Neutrophil (primary cell): ENCODE measurements around the gene LNX1.
"Not testable (repeated sequence)": the region's sequence is repeated elsewhere in the genome, so short reads cannot be mapped to it uniquely, and the experiment has no call there.

Experiments used
- H3K27ac ChIP-seq: fragments of 200-600 bp; sonication (generic); 2 replicates; pipeline ENCODE4 v1.5.1; 2016; ENCODE audit warnings: mild to moderate bottlenecking, moderate library complexity
- H3K27me3 ChIP-seq: fragments of 200-600 bp; sonication (generic); 2 replicates; pipeline ENCODE4 v1.6.0; 2016; ENCODE audit warnings: mild to moderate bottlenecking
- H3K36me3 ChIP-seq: fragments of 200-600 bp; sonication (generic); 2 replicates; pipeline ENCODE4 v1.5.1; 2017
- H3K4me1 ChIP-seq, 2 experiments: fragments of 200-600 bp in 1 of 2; sonication (generic) in 1 of 2; 1 replicate in 1 of 2; 2 replicates in 1 of 2; pipeline versions ENCODE4 v1.5.1 to v1.6.1; 2013 to 2016; ENCODE audit warnings: low read depth in 1 of 2, low read length in 1 of 2, mild to moderate bottlenecking in 1 of 2, moderate library complexity in 1 of 2; ENCODE audit not compliant: control insufficient read depth in 1 of 2, insufficient read depth in 1 of 2
- H3K4me3 ChIP-seq, 2 experiments: fragments of 200-600 bp in 1 of 2; sonication (generic) in 1 of 2; 1 replicate in 1 of 2; 2 replicates in 1 of 2; pipeline ENCODE4 v1.5.1; 2013 to 2016; ENCODE audit warnings: low read depth in 1 of 2, low read length in 1 of 2, mild to moderate bottlenecking in 1 of 2, moderate library complexity in 1 of 2
- H3K9me3 ChIP-seq: fragments of 200-600 bp; sonication (generic); 2 replicates; pipeline ENCODE4 v1.5.1; 2016
- CTCF ChIP-seq: fragments of 200-600 bp; sonication (generic); IDR thresholded peaks from 2 replicates; pipeline ENCODE4 v1.5.1; 2016; ENCODE audit warnings: antibody characterized with exemption

LNX1 gene

DNA sequence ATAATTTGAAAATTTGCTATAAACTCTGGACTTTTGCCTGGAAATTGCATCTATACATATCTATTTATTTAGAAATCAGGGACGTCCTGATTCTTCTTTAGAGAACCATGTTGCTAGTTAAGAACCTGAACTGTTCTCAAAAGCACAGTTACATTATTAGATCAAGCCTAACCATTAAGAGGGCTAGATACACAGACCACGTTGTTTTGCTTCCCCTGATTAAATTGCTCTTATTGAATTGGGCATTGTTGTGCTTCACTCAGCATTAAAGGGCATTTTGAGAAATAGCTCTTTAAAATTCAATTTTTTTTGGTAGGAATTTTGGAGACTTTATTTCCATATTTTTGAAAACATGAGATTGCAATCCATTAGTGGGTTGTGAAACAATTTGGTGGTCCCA lies 169.5 kb downstream of the LNX1 start:
- Histone ChIP-seq H3K27me3 (no peaks in the 10 kb centered on the region), H3K4me1 (no peaks in the 10 kb centered on the region), H3K4me3 (no peak overlapping the region), H3K27ac (no peak overlapping the region), H3K9me3 (no peaks in the 10 kb centered on the region), H3K36me3 (peaks cover 15% of the 10 kb centered on the region)
- no peak for TF ChIP-seq CTCF

DNA sequence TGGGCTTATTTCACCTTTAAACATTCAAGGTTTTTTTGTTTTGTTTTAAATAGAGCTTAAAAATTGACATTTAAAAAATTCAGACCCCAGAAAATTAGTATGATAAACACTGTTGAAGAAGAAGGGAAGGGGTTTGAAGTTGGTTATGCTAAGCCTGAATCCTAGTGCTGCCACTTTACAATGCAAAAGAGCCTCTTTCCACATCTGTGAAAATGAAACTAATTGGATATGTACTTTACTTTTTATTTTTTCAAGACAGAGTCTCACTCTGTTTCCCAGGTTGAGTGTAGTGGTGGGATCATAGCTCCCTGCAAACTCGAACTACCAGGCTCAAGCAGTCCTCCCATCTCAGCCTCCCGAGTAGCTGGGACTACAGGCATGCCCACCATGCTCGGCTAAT lies 172.1 kb downstream of the LNX1 start:
- Histone ChIP-seq H3K27ac (no peak overlapping the region), H3K36me3 (peaks cover 8% of the 10 kb centered on the region), H3K4me1 (no peaks in the 10 kb centered on the region), H3K27me3 (no peaks in the 10 kb centered on the region), H3K4me3 (no peak overlapping the region), H3K9me3 (no peaks in the 10 kb centered on the region)
- TF ChIP-seq CTCF, result no peak

DNA sequence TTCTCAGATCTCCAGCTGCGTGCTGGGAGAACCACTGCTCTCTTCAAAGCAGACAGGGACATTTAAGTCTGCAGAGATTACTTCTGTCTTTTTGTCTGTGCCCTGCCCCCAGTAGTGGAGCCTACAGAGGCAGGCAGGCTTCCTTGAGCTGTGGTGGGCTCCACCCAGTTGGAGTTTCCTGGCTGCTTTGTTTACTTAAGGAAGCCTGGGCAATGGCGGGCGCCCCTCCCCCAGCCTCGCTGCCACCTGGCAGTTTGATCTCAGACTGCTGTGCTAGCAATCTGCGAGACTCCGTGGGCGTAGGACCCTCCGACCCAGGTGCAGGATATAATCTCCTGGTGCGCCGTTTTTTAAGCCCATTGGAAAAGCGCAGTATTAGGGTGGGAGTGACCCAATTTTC lies 181.8 kb downstream of the LNX1 start:
- not testable (repeated sequence) for H3K4me3 ChIP-seq, H3K4me1 ChIP-seq, H3K36me3 ChIP-seq, H3K27me3 ChIP-seq, H3K27ac ChIP-seq, H3K9me3 ChIP-seq
